VCaP (cell line): ENCODE data around the gene PTPN3.
A peak's percentile ranks its signal among the peaks of the same experiment; 100 is the strongest.

ENCODE experiments used
- H3K27ac ChIP-seq: fragments of 450-650 bp; 2 replicates; pipeline ENCODE4 v1.5.1; 2017
- TF ChIP-seq, protein P1 (sequence below): fragments of 450-650 bp; conservative IDR thresholded peaks from 2 replicates; pipeline ENCODE4 v1.5.1; 2017; ENCODE audit warnings: mild to moderate bottlenecking, moderate library complexity

The PTPN3 gene

GRCh38 chr9:109418827-109419226 lies 79.3 kb downstream of the PTPN3 start:
- TF ChIP-seq, protein P1, sequence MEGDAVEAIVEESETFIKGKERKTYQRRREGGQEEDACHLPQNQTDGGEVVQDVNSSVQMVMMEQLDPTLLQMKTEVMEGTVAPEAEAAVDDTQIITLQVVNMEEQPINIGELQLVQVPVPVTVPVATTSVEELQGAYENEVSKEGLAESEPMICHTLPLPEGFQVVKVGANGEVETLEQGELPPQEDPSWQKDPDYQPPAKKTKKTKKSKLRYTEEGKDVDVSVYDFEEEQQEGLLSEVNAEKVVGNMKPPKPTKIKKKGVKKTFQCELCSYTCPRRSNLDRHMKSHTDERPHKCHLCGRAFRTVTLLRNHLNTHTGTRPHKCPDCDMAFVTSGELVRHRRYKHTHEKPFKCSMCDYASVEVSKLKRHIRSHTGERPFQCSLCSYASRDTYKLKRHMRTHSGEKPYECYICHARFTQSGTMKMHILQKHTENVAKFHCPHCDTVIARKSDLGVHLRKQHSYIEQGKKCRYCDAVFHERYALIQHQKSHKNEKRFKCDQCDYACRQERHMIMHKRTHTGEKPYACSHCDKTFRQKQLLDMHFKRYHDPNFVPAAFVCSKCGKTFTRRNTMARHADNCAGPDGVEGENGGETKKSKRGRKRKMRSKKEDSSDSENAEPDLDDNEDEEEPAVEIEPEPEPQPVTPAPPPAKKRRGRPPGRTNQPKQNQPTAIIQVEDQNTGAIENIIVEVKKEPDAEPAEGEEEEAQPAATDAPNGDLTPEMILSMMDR: no peak
- H3K27ac ChIP-seq: no peak overlapping the region

GRCh38 chr9:109417585-109418544 lies 80.2 kb downstream of the PTPN3 start:
- no peak overlapping the region for H3K27ac ChIP-seq

DNA sequence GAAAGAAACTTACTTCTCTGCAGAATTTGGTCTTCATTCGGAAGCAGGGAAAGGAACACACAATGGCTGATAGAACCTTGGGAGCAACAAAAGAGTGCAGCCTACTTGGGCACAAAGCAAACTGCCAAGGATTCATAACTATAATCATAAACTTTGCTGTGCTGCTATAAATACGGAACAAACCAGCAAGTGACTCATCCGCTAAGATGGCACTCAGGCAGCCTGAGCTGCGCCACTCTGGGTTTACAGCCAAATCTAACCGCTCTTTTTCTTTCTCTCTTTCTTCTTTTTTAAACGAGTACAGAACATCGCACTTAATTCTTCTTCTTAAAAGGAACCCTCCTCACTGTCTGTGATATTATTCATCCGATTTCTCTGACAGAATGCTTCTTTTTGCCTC lies 81.1 kb downstream of the PTPN3 start:
- TF ChIP-seq, protein P1: no peak
- H3K27ac ChIP-seq: no peak overlapping the region

More at GRCh38 chr9:109417585-109418544, 80.2 kb downstream of the PTPN3 start:
- TF ChIP-seq, protein P1: no peak

DNA sequence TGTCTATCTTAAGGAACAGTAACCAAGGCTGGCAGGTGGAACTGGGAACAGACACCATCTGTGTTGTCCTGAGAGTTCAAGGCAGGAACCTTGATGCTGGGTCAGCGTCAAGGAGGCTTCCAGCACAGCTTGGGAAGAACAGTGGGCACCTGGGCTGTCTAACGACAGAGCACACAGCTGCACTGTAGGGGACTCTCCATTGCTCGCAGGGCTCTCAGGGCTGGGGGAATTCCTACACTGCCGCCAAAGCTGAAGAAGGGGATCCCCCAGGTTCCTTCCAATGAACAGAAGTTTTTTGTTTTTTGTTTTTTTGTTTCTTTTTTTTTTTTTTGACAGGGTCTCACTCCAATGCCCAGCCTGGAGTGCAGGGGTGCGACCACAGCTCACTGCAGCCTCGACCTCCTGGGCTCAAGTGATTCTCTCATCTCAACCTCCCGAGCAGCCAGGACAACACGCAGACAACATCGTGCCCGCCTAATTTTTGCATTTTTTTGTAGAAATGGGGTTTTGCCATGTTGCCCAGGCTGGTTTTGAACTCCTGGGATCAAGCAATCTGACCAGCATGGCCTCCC lies 81.9 kb downstream of the PTPN3 start:
- TF ChIP-seq, protein P1: no peak
- H3K27ac ChIP-seq: no peak overlapping the region

DNA sequence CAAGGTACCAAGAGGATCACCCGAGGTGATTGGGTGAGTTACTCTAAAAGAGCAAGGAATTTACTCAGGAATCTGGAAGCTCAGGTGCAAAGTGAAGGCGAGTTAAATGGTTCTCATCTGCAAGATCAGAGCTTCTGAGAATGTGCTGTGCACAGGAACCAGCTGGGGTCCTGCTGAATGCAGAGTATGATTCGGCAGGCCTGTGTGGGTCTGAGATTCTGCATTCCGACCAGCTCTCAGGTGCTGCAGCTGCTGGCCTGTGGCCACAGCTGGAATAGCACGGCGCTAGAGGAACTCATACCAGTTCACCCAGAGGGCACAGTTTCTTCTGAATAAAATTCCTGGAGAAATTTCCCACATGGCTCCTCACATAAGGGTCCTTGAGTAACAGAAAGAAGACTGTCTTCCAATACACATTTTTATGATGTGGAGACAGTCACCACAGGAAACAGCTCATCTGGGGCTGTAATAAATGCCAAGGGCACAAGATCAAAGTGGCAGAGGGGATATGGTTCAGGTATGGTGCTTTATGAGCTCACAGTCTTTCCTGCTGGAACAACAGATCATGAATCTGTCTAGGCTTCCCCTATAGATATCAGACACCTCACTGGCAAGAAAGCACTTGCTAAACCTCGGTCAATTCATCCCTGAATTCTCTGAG lies 83.9 kb downstream of the PTPN3 start:
- TF ChIP-seq, protein P1: no peak
- H3K27ac ChIP-seq: no peak overlapping the region

- no peak overlapping the region for H3K27ac ChIP-seq
- TF ChIP-seq, protein P1: peak; percentile 87
These were observed 86.2 kb downstream of the PTPN3 start for GRCh38 chr9:109411798-109412352.
